HFF-Myc (cell line): ENCODE results near the gene ASB7.
"Not testable (repeated sequence)": the region's sequence is repeated elsewhere in the genome, so short reads cannot be mapped to it uniquely, and the experiment has no call there.

ENCODE experiments used
- DNase-seq: peaks from one replicate; pipeline ENCODE4 v3.0.0-alpha.2; 2011; ENCODE audit warnings: low read depth; ENCODE audit errors: extremely low read depth
- H3K4me3 ChIP-seq: replicated peaks from 2 replicates; pipeline ENCODE4 v1.5.1; 2011; ENCODE audit warnings: low read depth, mild to moderate bottlenecking, control low read depth, low read length
- CTCF ChIP-seq: IDR thresholded peaks from 2 replicates; pipeline ENCODE4 v1.5.1; 2012; ENCODE audit warnings: mild to moderate bottlenecking, low read depth, low read length, control low read depth; ENCODE audit errors: missing control alignments

The ASB7 gene

GRCh38 chr15:100573526-100573925 is 28.9 kb upstream of the ASB7 start:
- H3K4me3 ChIP-seq, result no peak overlapping the region
- no peak for TF ChIP-seq CTCF
- DNase-seq, result no peak

- TF ChIP-seq CTCF, result no peak
- no peak for DNase-seq
- H3K4me3 ChIP-seq, result no peak overlapping the region
Measured at GRCh38 chr15:100580414-100580813, 22.0 kb upstream of the ASB7 start.

- TF ChIP-seq CTCF, result no peak
- DNase-seq, result no peak
- no peak overlapping the region for H3K4me3 ChIP-seq
Measured at GRCh38 chr15:100588638-100589242, 13.6 kb upstream of the ASB7 start.

GRCh38 chr15:100591163-100591562 is 11.2 kb upstream of the ASB7 start:
- not testable (repeated sequence) for H3K4me3 ChIP-seq, DNase-seq

GRCh38 chr15:100591835-100592234 is 10.6 kb upstream of the ASB7 start:
- no peak overlapping the region for H3K4me3 ChIP-seq
- TF ChIP-seq CTCF, result no peak
- DNase-seq, result no peak

- no peak for DNase-seq
- no peak overlapping the region for H3K4me3 ChIP-seq
- TF ChIP-seq CTCF, result no peak
Measured at GRCh38 chr15:100592898-100593297, 9.5 kb upstream of the ASB7 start.

- TF ChIP-seq CTCF, result no peak
- H3K4me3 ChIP-seq, result no peak overlapping the region
- DNase-seq, result no peak
Measured at GRCh38 chr15:100593431-100593830, 9.0 kb upstream of the ASB7 start.
